Stimulated activated CD8-positive, alpha-beta memory T cell treated with anti-CD3 and anti-CD28 coated beads, Interleukin-12 subunit alpha, Interleukin-12 subunit beta, amount 100 ng/mL, for 1 hour (primary cell): Measurements from ENCODE around the gene PPM1L.

Experiments
- DNase-seq: peaks from one replicate; pipeline ENCODE4 v3.0.0-alpha.2; 2020; ENCODE audit warnings: low read depth

The PPM1L gene

DNA sequence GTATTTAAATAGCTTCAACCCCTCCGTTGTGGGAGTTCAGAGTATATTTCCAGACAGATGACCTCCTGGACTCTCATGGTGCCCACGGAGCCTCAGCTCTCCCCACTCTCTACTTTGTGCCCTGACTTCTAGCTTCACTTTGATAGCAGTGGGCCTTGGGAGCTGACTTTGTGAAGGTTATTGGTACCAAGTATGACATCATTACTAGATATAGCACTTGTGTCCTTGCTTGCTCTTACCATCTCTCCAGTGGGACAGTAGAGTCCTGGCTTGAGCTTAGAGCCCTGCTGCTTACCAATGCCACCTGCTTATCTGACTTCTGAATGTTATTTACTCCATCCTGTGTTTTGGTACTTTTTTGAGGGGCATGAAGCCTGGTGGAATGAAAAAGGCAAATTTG lies 53.4 kb downstream of the PPM1L start:
- DNase-seq = no peak

DNA sequence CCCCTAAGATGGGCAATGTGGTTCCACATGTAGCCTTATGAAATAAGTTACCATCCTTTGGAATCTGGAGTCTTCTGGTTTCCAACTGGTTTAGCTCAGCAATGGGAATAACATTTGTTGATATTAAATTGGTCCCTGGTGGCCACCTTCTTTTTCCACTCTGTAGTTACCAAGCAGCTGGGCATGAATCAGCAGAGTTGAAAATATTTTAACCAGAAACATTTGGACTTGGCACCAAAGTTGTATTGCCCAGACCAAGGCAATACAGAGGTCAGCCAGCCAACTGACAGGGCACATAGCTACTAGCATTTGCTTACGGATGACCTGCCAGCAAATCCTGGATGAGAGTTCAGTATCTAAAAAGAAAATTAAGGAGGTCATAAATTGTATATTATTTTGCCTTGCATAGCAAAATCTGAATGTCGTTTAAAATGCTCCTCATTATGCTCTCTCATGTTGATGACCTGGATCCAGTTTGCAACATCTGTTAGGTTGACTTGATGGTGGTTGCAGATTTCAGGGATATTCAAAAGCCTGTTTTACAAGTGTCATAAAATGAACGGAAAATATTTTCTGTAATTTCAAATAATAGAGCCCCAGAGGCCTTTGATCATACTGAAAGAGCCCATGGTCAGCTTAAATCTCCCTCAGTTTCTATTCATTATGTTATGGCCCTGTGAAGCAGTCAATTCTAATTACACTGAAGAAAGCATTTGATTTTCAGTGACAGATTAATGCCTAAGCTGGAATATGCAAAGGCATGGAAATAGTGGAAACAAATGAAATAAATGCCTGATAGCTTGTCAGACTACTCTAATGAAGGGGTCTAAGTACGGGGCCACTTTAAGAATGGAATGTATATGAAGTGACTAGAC lies 54.6 kb downstream of the PPM1L start:
- DNase-seq = no peak

DNA sequence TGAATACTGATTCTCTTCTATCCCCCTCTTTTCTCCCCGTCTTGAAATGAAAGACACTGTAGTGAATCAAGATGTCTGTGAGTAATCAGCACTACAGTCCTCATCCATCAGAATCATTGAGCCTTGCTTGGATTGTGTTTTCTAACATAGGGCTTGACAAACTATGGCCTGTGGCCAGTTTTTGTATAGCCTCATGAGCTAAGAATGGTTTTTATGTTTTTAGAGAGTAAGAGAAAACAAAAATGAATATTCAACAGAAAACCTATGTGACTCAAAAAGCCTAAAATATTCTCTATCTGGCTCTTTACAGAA lies 55.2 kb downstream of the PPM1L start:
- no peak for DNase-seq

- DNase-seq = no peak
Measured at GRCh38 chr3:160812304-160812703, 56.3 kb downstream of the PPM1L start.

GRCh38 chr3:160815280-160815679 lies 59.2 kb downstream of the PPM1L start:
- no peak for DNase-seq

DNA sequence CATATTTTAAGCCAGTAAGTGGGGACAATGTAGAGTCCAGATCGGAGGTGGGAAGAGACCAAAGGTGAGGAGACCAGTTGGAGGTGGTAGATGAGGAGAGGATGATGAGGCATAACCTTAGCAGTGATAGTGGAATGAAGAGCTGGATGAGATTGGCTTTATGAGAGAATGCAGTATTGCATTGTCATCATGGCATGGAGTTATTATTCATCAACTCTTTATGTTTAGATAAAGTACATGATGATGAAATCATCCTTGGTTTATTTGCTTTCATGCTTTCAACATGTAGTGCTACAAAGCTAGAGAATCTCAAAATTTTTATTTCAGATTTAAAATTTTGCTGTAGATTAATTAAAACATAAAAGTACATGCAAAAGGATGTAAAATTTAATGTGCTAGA lies 64.0 kb downstream of the PPM1L start:
- no peak for DNase-seq

DNA sequence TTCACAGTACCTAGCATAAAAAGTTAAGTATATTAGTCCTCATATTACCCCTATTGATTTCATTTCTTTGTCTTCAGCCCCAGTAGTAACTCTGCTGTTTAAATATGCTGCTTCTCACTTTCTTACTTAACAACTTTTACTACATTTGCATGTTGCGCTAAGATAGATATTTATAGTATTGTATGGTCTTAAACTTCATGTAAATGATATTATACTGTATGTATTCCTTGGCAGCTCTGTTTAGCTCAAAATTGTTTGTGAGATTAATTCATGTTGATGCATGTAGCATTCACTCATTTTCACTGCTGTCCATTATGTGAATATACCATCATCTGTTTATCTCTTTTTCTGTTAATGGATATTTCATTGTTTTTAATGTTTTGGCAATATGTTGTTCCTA lies 64.4 kb downstream of the PPM1L start:
- no peak for DNase-seq

DNA sequence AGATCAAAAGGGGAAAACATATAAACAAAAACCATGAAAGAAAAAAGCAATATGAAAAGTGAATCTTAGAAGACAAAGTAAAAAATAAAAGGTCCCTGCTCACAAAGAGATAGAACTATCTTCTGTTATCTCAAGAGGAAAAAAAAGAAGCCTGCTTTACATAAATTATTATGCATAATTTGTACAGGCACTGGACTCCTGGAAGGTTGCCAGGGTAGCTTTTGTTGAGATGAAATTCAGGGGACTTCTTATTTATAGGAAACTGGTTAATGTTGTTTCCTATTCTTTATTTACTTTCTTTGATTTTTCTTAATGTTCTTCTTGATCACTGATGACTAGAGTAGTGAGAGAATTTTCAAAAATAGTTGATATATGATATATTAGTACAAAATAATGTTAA lies 66.9 kb downstream of the PPM1L start:
- no peak for DNase-seq

DNA sequence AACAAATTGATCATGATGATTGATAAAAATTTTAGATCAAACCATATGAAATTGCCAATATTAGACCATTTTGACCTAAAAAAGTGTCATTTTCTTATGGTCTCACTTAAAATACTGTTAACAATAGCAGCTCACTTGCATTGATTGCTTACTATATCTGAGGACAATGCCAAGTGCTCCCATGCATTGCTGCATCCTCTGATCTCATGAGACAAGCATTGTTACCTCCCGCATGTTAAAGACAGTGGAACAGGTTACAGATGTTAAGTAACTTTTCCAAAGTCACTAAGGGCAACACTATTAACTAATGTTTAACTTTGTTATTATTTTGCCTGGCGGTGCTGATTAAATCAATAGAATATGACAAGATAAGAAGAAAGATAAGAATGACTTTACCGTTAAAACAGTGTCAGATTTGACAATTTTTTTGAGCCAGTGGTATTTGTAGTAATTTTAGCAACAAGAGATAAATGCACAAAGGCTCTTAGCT lies 69.3 kb downstream of the PPM1L start:
- DNase-seq = no peak

- no peak for DNase-seq
Measured at GRCh38 chr3:160826408-160826807, 70.4 kb downstream of the PPM1L start.

DNA sequence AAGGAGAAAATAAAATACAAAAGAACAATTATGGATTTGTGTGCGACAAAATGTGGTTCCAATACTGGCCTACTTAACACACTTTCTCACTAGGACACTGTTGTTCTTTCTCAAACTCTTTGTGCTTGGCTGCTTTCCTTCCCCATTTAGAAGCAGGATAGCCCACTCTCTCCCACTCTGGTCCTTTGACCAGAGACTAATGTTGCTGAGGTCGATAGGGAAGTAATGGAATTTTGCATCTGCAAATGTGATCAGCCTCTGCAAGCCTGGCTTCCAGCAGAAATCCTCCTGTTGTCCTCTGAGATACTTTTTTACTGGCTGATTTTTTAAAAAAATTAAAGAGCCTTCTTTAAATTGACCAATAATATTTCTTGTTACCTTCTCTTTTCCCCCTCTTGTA lies 71.0 kb downstream of the PPM1L start:
- no peak for DNase-seq

- no peak for DNase-seq
Measured at GRCh38 chr3:160827516-160827915, 71.5 kb downstream of the PPM1L start.

DNA sequence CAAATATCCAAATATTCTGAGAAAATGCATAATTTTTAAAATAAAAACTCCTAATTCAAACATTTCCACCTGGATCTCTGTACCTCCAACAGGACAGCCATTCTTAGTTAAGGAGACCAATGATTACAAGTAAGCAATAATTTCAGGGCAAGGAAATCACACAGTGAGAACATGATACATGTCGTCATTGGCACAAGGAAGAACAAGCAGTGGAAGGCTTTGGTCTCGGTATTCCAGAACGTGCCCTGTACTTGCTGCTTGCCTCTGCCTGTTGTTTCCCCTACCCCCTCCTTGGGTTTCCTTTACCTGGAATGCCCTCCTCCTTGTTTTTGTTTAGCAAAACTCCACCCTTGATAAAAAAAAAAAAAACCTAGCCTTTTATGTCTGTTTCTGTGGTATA lies 72.8 kb downstream of the PPM1L start:
- no peak for DNase-seq

DNA sequence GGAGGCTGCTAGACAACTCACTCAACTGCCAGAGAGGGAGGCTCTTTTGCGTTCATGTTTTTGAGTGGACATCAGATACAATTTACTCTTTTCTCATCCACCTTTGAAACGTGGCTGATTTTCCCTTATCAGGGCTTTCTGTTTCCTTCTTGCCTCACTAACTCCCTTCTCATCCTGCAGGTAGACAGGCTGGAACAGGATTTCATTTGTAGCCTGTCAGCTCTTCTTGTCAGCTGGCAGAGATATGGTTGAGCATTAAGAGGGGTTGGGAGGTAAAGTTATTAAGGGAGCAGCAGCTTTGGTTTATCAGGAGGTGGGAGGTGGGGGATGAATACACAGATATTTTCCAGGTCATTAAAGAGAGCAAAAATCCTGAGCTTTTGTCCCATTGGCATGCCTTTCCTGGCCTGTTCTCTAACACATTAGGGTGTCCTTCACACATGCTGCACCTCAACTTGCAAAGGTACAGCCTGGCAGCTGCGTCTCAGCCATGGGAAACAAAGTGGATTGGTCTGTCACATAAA lies 73.5 kb downstream of the PPM1L start:
- no peak for DNase-seq

GRCh38 chr3:160830796-160831195 lies 74.8 kb downstream of the PPM1L start:
- no peak for DNase-seq

- DNase-seq = no peak
Measured at GRCh38 chr3:160831401-160831800, 75.4 kb downstream of the PPM1L start.

- no peak for DNase-seq
Measured at GRCh38 chr3:160837394-160837980, 81.5 kb downstream of the PPM1L start.

GRCh38 chr3:160840590-160840989 lies 84.6 kb downstream of the PPM1L start:
- no peak for DNase-seq

GRCh38 chr3:160841455-160841854 lies 85.4 kb downstream of the PPM1L start:
- no peak for DNase-seq

GRCh38 chr3:160842021-160843005 lies 86.3 kb downstream of the PPM1L start:
- no peak for DNase-seq

DNA sequence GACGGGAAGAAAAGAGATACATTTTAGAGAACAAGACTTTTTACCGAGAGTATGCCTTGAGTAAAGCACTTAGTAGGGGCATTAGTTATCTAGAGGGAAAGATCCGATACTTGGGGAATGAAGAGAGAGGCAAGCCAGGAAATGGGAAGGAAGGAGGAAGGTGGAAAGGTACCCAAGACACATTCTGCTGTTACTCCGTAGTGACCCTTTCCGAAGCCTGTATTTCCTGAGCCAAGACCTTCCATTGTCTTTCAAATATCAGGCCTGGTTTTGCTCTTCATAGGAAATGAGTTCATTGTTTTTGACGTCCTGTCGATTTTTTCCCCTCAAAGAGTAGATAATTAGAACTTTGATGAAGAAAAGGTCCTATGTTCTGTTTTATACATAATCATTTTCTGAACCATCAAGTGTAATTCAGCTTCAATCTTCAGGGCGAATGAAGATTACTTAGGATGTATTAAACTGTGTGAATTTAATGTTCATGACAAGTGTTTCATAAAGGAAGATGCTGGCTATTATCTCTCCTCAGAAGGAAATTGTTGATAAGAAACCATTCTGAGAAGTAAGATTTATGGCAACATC lies 95.7 kb downstream of the PPM1L start:
- DNase-seq = no peak

GRCh38 chr3:160852856-160853255 lies 96.8 kb downstream of the PPM1L start:
- DNase-seq = no peak
